ENCODE results near the gene AFF4. TPM values are rescaled to one million over a fixed set of nuclear protein-coding genes. Genes with fewer than 3 reads are reported as not detected.

Gene AFF4
- total RNA-seq, 1 donor from 2014 or later, result 29.2 TPM

GRCh38 chr5:132898094-132898493 lies 65.3 kb downstream of the AFF4 start:
- no peak overlapping the region for H3K4me3 ChIP-seq (ENCODE audit: low read depth, low read length)
- no peak for TF ChIP-seq CTCF (conservative IDR thresholded peaks at IDR 0.05; ENCODE audit: low read depth, low read length)
- DNase-seq (ENCODE audit: low read depth), result no peak

- no peak for TF ChIP-seq CTCF (conservative IDR thresholded peaks at IDR 0.05; ENCODE audit: low read depth, low read length)
- no peak for DNase-seq (ENCODE audit: low read depth)
- H3K4me3 ChIP-seq (ENCODE audit: low read depth, low read length), result no peak overlapping the region
These were observed 66.7 kb downstream of the AFF4 start for GRCh38 chr5:132896685-132897084.

- DNase-seq (ENCODE audit: low read depth), result no peak
- H3K4me3 ChIP-seq (ENCODE audit: low read depth, low read length), result no peak overlapping the region
- TF ChIP-seq CTCF (conservative IDR thresholded peaks at IDR 0.05; ENCODE audit: low read depth, low read length), result no peak
These were observed 67.6 kb downstream of the AFF4 start for GRCh38 chr5:132895719-132896305.

GRCh38 chr5:132890817-132891216 lies 72.6 kb downstream of the AFF4 start:
- DNase-seq (ENCODE audit: low read depth), result no peak
- no peak for TF ChIP-seq CTCF (conservative IDR thresholded peaks at IDR 0.05; ENCODE audit: low read depth, low read length)
- no peak overlapping the region for H3K4me3 ChIP-seq (ENCODE audit: low read depth, low read length)

- DNase-seq (ENCODE audit: low read depth), result no peak
- no peak overlapping the region for H3K4me3 ChIP-seq (ENCODE audit: low read depth, low read length)
- TF ChIP-seq CTCF (conservative IDR thresholded peaks at IDR 0.05; ENCODE audit: low read depth, low read length), result no peak
These were observed 73.9 kb downstream of the AFF4 start for GRCh38 chr5:132889501-132889900.

GRCh38 chr5:132887283-132887682 lies 76.2 kb downstream of the AFF4 start:
- no peak for TF ChIP-seq CTCF (conservative IDR thresholded peaks at IDR 0.05; ENCODE audit: low read depth, low read length)
- no peak overlapping the region for H3K4me3 ChIP-seq (ENCODE audit: low read depth, low read length)
- no peak for DNase-seq (ENCODE audit: low read depth)

GRCh38 chr5:132886064-132886823 lies 77.2 kb downstream of the AFF4 start:
- TF ChIP-seq CTCF (conservative IDR thresholded peaks at IDR 0.05; ENCODE audit: low read depth, low read length), result no peak
- no peak for DNase-seq (ENCODE audit: low read depth)
- H3K4me3 ChIP-seq (ENCODE audit: low read depth, low read length), result no peak overlapping the region

Data from epithelial cell of proximal tubule (primary cell).